HepG2 (cell line): ENCODE data around the gene PANK1. TPM values are rescaled to one million over a fixed set of nuclear protein-coding genes. Genes with fewer than 3 reads are reported as not detected.

Experiments used
- ATAC-seq: fragments of 200-7000 bp; cut with Tn5 transposase; 3 replicates; pipeline ENCODE4 v1.9.1; 2020; ENCODE audit warnings: mild to moderate bottlenecking, moderate library complexity
- BruUV-seq: library from RNA; stranded (reverse); fragments of 400-500 nt; replicated peaks from 2 replicates; lab custom pipeline; 2021; lab: Mats Ljungman, UMichigan
- CTCF ChIA-PET: fragments of 300-600 bp; formaldehyde crosslinking; extraction: SDS; loops from one replicate; lab custom pipeline; 2021; ENCODE audit warnings: low total read pairs, inconsistent platforms, low intra/inter-chr PET ratio; lab: Yijun Ruan, JAX
- POLR2A ChIA-PET: fragments of 350-600 bp; sonication (Branson Sonifier 250); formaldehyde crosslinking; loops from one replicate; lab custom pipeline; 2020; ENCODE audit warnings: antibody characterized with exemption, inconsistent platforms; lab: Yijun Ruan, JAX
- DNase-seq: peaks from one replicate; pipeline ENCODE4 v3.0.0-alpha.2; 2015; ENCODE audit warnings: low spot score
- FAIRE-seq: peaks from 3 replicates; lab custom pipeline; 2011; peaks lifted over from hg19 to GRCh38; lab: Jason Lieb, UNC
- H2AFZ ChIP-seq: one replicate; pipeline ENCODE4 v1.6.1; 2011; ENCODE audit warnings: low read length, inconsistent platforms
- H3K27ac ChIP-seq: fragments of 300-600 bp; 3 replicates; pipeline ENCODE4 v1.8.0; 2011; ENCODE audit warnings: mixed run types, mild to moderate bottlenecking, mixed read lengths, low read length, inconsistent platforms; ENCODE audit not compliant: insufficient read depth; ENCODE audit errors: extremely low read length
- H3K27me3 ChIP-seq, 2 experiments: fragments of 200-600 bp in 1 of 2; 2 replicates in 1 of 2; 3 replicates in 1 of 2; pipeline versions ENCODE4 v1.6.0 to v1.8.0; 2011; ENCODE audit warnings: low read length in 2 of 2, mild to moderate bottlenecking in 2 of 2, moderate library complexity in 2 of 2, inconsistent platforms in 1 of 2; ENCODE audit not compliant: insufficient read depth in 2 of 2, control insufficient read depth in 1 of 2
- H3K36me3 ChIP-seq, 2 experiments: fragments of 200-600 bp in 1 of 2; replicated peaks in 1 of 2; 2 replicates in 1 of 2; 3 replicates in 1 of 2; pipeline versions ENCODE4 v1.5.1 to v1.8.0; 2011; ENCODE audit warnings: low read length in 2 of 2, inconsistent platforms in 1 of 2; ENCODE audit not compliant: insufficient read depth in 2 of 2, control insufficient read depth in 1 of 2
- H3K4me1 ChIP-seq: 2 replicates; pipeline ENCODE4 v1.5.1; 2012; ENCODE audit warnings: low read length, inconsistent platforms; ENCODE audit not compliant: insufficient read depth
- H3K4me2 ChIP-seq: 2 replicates; pipeline ENCODE4 v1.6.0; 2011; ENCODE audit warnings: low read depth, low read length, inconsistent platforms
- H3K4me3 ChIP-seq, 3 experiments: fragments of 200-600 bp in 1 of 3; sonication (generic), shearing (Covaris generic) in 1 of 3; replicated peaks in 1 of 3; 2 replicates each; pipeline ENCODE4 v1.5.1; 2011 to 2016; ENCODE audit warnings: low read length in 3 of 3, inconsistent platforms in 2 of 3, low read depth in 2 of 3, mild to moderate bottlenecking in 2 of 3, control low read depth in 1 of 3, mixed read lengths in 1 of 3; ENCODE audit not compliant: insufficient read depth in 1 of 3
- H3K79me2 ChIP-seq: one replicate; pipeline ENCODE4 v1.6.1; 2011; ENCODE audit warnings: low read length, inconsistent platforms; ENCODE audit not compliant: insufficient read depth
- H3K9ac ChIP-seq: 2 replicates; pipeline ENCODE4 v1.6.0; 2011; ENCODE audit warnings: mild to moderate bottlenecking, low read depth, low read length, inconsistent platforms; ENCODE audit not compliant: insufficient read depth
- H3K9me3 ChIP-seq: 2 replicates; pipeline ENCODE4 v1.5.1; 2012; ENCODE audit warnings: mild to moderate bottlenecking, low read length
- H4K20me1 ChIP-seq: 2 replicates; pipeline ENCODE4 v1.6.0; 2011; ENCODE audit warnings: inconsistent platforms, mild to moderate bottlenecking, low read length, moderate library complexity; ENCODE audit not compliant: insufficient read depth
- ARID3A ChIP-seq: IDR thresholded peaks from 2 replicates; pipeline ENCODE4 v1.6.1; 2012; ENCODE audit warnings: low read depth, low read length, improper control_type of control experiment
- FOXJ3 ChIP-seq: sonication (generic); formaldehyde crosslinking; IDR thresholded peaks from 2 replicates; pipeline ENCODE4 v1.4.0; 2020; ENCODE audit warnings: missing genetic modification reagents, mild to moderate bottlenecking, borderline replicate concordance
- GLMP ChIP-seq: sonication (generic); formaldehyde crosslinking; IDR thresholded peaks from 2 replicates; pipeline ENCODE4 v1.9.0; 2021; ENCODE audit warnings: missing genetic modification reagents, mild to moderate bottlenecking, borderline replicate concordance
- HES4 ChIP-seq: sonication (generic); formaldehyde crosslinking; IDR thresholded peaks from 2 replicates; pipeline ENCODE4 v1.9.0; 2021; ENCODE audit warnings: mild to moderate bottlenecking, missing genetic modification reagents, borderline replicate concordance
- HMGA1 ChIP-seq: sonication (generic); formaldehyde crosslinking; conservative IDR thresholded peaks from 2 replicates; pipeline ENCODE4 v1.4.0; 2020; ENCODE audit warnings: missing genetic modification reagents
- KAT7 ChIP-seq: IDR thresholded peaks from 2 replicates; pipeline ENCODE4 v1.6.1; 2018; ENCODE audit warnings: borderline replicate concordance, missing compliant biosample characterization
- KDM3A ChIP-seq: IDR thresholded peaks from 2 replicates; pipeline ENCODE4 v1.6.1; 2018; ENCODE audit warnings: low read depth, missing compliant biosample characterization
- MAFK ChIP-seq, 2 experiments: IDR thresholded peaks in 1 of 2; conservative IDR thresholded peaks in 1 of 2; 2 replicates each; pipeline ENCODE4 v1.6.1; 2011; ENCODE audit warnings: improper control_type of control experiment in 2 of 2, low read length in 2 of 2
- MLLT10 ChIP-seq: sonication (generic); formaldehyde crosslinking; IDR thresholded peaks from 2 replicates; pipeline ENCODE4 v1.4.0; 2020; ENCODE audit warnings: missing genetic modification reagents
- PAXIP1 ChIP-seq: sonication (generic); formaldehyde crosslinking; conservative IDR thresholded peaks from 2 replicates; pipeline ENCODE4 v1.4.0; 2020; ENCODE audit warnings: mild to moderate bottlenecking, missing genetic modification reagents, moderate library complexity
- SP4 ChIP-seq: sonication (generic); formaldehyde crosslinking; IDR thresholded peaks from 2 replicates; pipeline ENCODE4 v1.8.1; 2023; ENCODE audit warnings: mild to moderate bottlenecking, missing genetic modification reagents
- TCF12 ChIP-seq, 2 experiments: fragments of 450-650 bp in 1 of 2; sonication (generic) in 1 of 2; formaldehyde crosslinking in 1 of 2; IDR thresholded peaks; 2 replicates each; pipeline versions ENCODE4 v1.6.1 to v1.8.0; 2017 to 2022; ENCODE audit warnings: antibody characterized with exemption in 1 of 2, mild to moderate bottlenecking in 1 of 2, missing genetic modification reagents in 1 of 2, moderate library complexity in 1 of 2
- XRCC5 ChIP-seq: fragments of 200-400 bp; formaldehyde crosslinking; optimal IDR thresholded peaks from 2 replicates; pipeline ENCODE3; 2017; ENCODE audit warnings: mild to moderate bottlenecking, low read length
- ZBTB43 ChIP-seq: sonication (generic); formaldehyde crosslinking; conservative IDR thresholded peaks from 2 replicates; pipeline ENCODE4 v1.4.0; 2020; ENCODE audit warnings: missing genetic modification reagents
- ZMYM4 ChIP-seq: sonication (generic); formaldehyde crosslinking; IDR thresholded peaks from 2 replicates; pipeline ENCODE4 v1.8.1; 2023; ENCODE audit warnings: mild to moderate bottlenecking, missing genetic modification reagents
- ZNF138 ChIP-seq: sonication (generic); formaldehyde crosslinking; IDR thresholded peaks from 2 replicates; pipeline ENCODE4 v1.5.0; 2020; ENCODE audit warnings: mild to moderate bottlenecking, low read depth, missing genetic modification reagents
- ZNF703 ChIP-seq: sonication (generic); formaldehyde crosslinking; IDR thresholded peaks from 2 replicates; pipeline ENCODE4 v1.5.1; 2020; ENCODE audit warnings: missing genetic modification reagents, mild to moderate bottlenecking, moderate library complexity, borderline replicate concordance
- ZNF720 ChIP-seq: sonication (generic); formaldehyde crosslinking; IDR thresholded peaks from 2 replicates; pipeline ENCODE4 v1.4.0; 2020; ENCODE audit warnings: missing genetic modification reagents
- WGBS: methylation state at CpG from one replicate; pipeline ENCODE4 v1.1.6; 2017; ENCODE audit warnings: low lambda C conversion rate; 5-methylcytosine and 5-hydroxymethylcytosine counted together
- in situ Hi-C: cut with HindIII; loops from 2 replicates; pipeline ENCODE4 v1.10.0; 2017; ENCODE audit warnings: low pct_unique_long_range_greater_than_20kb; ENCODE audit not compliant: extremely low pct_ligation_motif_present
- intact Hi-C: fragments of 100-400 bp; cut with micrococcal nuclease; formaldehyde crosslinking; loops from one replicate; pipeline ENCODE4 v1.10.0; 2022; ENCODE audit not compliant: unreplicated experiment
- polyA plus RNA-seq, 8 experiments: library from polyadenylated mRNA; depleted of rRNA in 3 of 8; stranded (reverse) in 7 of 8; unstranded in 1 of 8; fragments of >200 nt; fragmentation: Illumina TruSeq in 4 of 8; extraction: Trizol in 4 of 8; gene quantifications; 2 replicates each; pipeline versions ENCODE4 v1.2.1 to v1.2.3, GENCODE V29; 2011 to 2016; ENCODE audit warnings: low read depth in 4 of 8, missing spikeins in 1 of 8, mixed read lengths in 1 of 8; ENCODE audit not compliant: insufficient read depth in 1 of 8
- total RNA-seq, 5 experiments: library from RNA; depleted of rRNA; stranded (reverse); fragments of >200 nt; fragmentation: Illumina TruSeq; extraction: Trizol; gene quantifications; 2 replicates each; pipeline ENCODE4 v1.2.3, GENCODE V29; 2016; ENCODE audit warnings: low read depth in 1 of 5

The PANK1 gene
- total and polyA plus RNA-seq, 2 of the 13 experiments (the other 11 are each of a cell fraction or from before 2014, with no cell fraction given) = 18.2 to 33.3 TPM

- TF ChIP-seq GLMP (CRISPR knock-in tag) (no peak), HMGA1 (CRISPR knock-in tag) (no peak), HES4 (CRISPR knock-in tag) (no peak), ZMYM4 (no peak), FOXJ3 (no peak), KDM3A (no peak), ZNF720 (no peak), SP4 (CRISPR knock-in tag) (no peak), ZNF138 (CRISPR knock-in tag) (no peak), KAT7 (CRISPR knock-in tag) (no peak)
Observed at GRCh38 chr10:89622151-89622550, 22.9 kb downstream of the PANK1 start (continued).

GRCh38 chr10:89621438-89621837, 23.6 kb downstream of the PANK1 start:
- WGBS = 96% methylated on average over 3 of the region's 3 CpGs
- ATAC-seq (no peak), DNase-seq (no peak), FAIRE-seq (no peak)
- Histone ChIP-seq H3K9me3 (no peaks in the 10 kb centered on the region), H3K36me3 (peaks cover 3 to 6% of the 10 kb centered on the region in 2 experiments; a peak in 2 of 5 replicates), H3K4me1 (peaks cover 18% of the 10 kb centered on the region), H2AFZ (no peak overlapping the region), H3K27me3 (no peaks in the 10 kb centered on the region), H3K27ac (no peak overlapping the region), H3K9ac (no peak overlapping the region), H3K4me2 (no peak overlapping the region), H3K4me3 (no peak overlapping the region), H3K79me2 (peaks cover 19% of the 10 kb centered on the region), H4K20me1 (no peaks in the 10 kb centered on the region)
- intact Hi-C loops (no loop called here), in situ Hi-C loops (no loop called here)
- BruUV-seq = no TSS peak
- POLR2A ChIA-PET = no interaction called here
- CTCF ChIA-PET = no interaction called here
- TF ChIP-seq XRCC5 (no peak), PAXIP1 (CRISPR knock-in tag) (no peak), TCF12 (IDR thresholded peaks at IDR 0.05) (no peak), TCF12 (CRISPR knock-in tag; IDR thresholded peaks at IDR 0.05) (no peak), ZBTB43 (CRISPR knock-in tag) (no peak), MLLT10 (CRISPR knock-in tag) (no peak), MAFK (conservative IDR thresholded peaks at IDR 0.05 in 1 of 2, IDR thresholded peaks at IDR 0.05 in 1 of 2; ENCODE audit: low read length in 2 of 2) (no peak), ZNF703 (CRISPR knock-in tag) (no peak), ARID3A (no peak)
